LNCAP (cell line): ENCODE data around the gene DBX1.

ENCODE experiments used
- TF ChIP-seq, protein P1 (sequence below): fragments of 450-650 bp; IDR thresholded peaks from 2 replicates; pipeline ENCODE4 v1.5.1; 2017; ENCODE audit warnings: mild to moderate bottlenecking

DBX1 gene

DNA sequence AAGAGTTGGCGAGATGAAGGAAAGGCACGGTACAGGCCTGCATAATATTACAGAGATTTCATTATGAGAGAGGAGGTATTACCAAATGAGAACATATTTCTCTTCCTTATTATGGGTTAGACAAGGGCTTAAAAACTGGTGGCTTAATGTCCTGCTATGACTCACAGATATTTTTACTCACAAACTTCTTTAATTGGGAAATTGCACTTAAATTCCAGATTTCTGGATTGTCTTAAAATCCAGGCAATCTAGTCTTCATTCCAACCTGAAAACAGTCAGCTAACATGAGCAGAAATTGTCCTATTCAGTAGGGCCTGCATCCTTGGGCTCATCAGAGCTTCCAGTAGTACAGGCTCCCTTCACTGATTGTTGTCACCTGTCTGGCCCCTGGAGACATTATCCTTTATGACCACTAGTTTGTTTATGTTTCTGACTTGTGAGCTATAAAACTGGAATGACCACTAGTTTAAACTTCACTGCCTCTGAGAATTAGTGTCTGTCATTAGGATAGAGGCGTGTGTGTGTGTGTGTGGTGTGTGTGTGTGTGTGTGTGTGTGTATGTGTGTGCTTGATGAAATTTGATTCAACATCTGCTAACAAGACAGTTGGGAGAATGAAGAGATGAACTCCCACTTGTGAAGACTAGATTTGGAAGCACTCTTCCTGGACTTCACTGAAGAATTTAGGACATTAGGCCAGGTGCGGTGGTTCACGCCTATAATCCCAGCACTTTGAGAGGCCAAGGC lies 25.1 kb downstream of the DBX1 start:
- TF ChIP-seq, protein P1, sequence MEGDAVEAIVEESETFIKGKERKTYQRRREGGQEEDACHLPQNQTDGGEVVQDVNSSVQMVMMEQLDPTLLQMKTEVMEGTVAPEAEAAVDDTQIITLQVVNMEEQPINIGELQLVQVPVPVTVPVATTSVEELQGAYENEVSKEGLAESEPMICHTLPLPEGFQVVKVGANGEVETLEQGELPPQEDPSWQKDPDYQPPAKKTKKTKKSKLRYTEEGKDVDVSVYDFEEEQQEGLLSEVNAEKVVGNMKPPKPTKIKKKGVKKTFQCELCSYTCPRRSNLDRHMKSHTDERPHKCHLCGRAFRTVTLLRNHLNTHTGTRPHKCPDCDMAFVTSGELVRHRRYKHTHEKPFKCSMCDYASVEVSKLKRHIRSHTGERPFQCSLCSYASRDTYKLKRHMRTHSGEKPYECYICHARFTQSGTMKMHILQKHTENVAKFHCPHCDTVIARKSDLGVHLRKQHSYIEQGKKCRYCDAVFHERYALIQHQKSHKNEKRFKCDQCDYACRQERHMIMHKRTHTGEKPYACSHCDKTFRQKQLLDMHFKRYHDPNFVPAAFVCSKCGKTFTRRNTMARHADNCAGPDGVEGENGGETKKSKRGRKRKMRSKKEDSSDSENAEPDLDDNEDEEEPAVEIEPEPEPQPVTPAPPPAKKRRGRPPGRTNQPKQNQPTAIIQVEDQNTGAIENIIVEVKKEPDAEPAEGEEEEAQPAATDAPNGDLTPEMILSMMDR = no peak

DNA sequence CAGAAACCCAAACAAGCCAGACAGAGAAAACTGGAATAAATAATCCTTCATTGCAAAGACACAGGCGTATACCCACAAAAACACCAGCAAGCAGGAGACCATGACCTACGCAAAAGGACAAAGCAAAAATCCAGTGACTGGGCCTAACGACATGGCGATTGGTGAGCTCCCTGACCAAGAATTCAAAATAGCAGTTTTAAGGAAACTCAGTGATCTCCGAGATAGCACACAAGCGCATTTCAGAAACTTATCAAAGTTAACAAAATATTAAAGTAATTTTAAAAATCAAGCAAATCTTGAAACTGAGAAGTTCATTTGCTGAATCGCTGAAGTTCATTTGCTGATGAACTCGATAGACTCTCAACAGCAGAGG lies 27.6 kb downstream of the DBX1 start:
- TF ChIP-seq, protein P1 = no peak

DNA sequence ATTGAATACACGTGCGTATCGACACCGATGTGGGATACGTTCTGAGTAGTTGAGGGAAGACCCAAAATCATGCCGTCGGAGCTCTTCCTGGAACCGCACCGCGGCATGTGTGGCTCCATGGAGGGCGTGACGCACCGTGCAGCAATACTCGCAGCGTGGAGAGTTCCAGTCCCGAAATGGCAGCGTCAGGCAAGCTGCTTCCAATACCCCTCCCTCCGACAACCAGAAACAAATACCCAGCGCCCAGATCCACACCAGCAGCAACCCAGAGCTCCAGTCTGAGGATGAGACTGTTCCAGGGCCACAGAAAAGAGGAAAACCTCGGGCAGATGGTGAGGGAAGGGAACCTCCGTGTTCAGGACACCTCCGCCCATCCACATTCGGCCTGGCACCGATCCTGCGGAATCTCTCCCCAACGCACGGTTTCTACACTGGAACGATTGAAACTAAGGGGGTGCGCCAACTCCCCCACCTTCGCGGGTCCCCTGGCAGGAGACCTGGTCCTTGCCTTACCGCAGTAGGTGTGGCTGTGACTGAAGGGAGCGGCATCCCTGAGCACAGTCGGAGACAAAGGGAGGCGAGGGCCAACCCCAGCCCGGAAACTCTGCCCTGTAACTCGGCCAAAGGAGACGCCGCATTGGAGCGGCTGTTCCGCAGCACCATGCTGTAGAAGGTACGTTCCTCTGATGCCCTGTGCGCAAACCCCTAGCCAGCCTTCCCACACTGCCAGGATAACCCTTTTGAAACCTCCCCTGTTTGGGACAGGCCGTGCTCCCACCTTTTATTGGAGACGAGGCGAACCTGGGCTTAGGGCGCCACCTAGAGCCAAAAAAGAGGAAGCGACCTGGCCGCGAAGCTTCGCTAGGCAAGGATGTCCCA lies 28.2 kb downstream of the DBX1 start:
- TF ChIP-seq, protein P1 = peak; percentile 91

DNA sequence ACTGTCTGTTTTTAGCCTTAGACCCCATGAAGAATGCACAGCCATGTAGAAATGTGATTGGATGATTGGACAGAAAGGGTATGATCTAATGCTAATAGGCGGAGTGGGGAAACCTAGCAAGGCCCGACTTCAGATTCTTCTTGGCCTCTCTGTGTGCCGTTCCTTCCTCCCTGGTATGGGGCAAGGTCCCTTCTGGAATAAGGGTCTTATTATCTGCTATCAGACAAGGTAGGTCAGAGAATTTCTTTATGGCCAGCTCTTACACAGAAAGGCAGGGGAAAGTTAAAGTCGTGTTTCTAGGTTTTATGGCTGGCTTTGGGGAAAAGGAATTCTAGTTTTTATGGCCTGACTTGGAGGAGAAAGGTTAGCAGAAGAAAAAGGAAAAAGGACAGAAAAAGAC lies 30.6 kb downstream of the DBX1 start:
- TF ChIP-seq, protein P1 = no peak

GRCh38 chr11:20127671-20128527 lies 32.4 kb downstream of the DBX1 start:
- TF ChIP-seq, protein P1 = peak; percentile 90

- TF ChIP-seq, protein P1 = no peak
Measured at GRCh38 chr11:20126724-20127123, 33.6 kb downstream of the DBX1 start.

- TF ChIP-seq, protein P1 = no peak
Measured at GRCh38 chr11:20125927-20126326, 34.3 kb downstream of the DBX1 start.
